Measurements from ENCODE around the gene RTL10. TPM values are rescaled to one million over a fixed set of nuclear protein-coding genes. Genes with fewer than 3 reads are reported as not detected.

Gene RTL10
- total and polyA plus RNA-seq, 2 donors (not counting 1 experiment from before 2014, with no cell fraction given) = 6.4 to 15.2 TPM

- Mint-ChIP-seq H3K4me3 (no peak overlapping the region), H3K4me1 (no peaks in the 10 kb centered on the region), H3K27ac (no peak overlapping the region), H3K9me3 (ENCODE audit: insufficient read depth) (no peaks in the 10 kb centered on the region), H3K27me3 (no peaks in the 10 kb centered on the region)
- no peak overlapping the region for H3K4me3 ChIP-seq (ENCODE audit: control extremely low read depth in 1 of 5, extremely low read depth in 1 of 5, insufficient read depth in 1 of 5, low read depth in 2 of 5, low read length in 4 of 5)
- no peaks in the 10 kb centered on the region for H3K27me3 ChIP-seq (replicated peaks in 1 of 4; ENCODE audit: control extremely low read depth in 1 of 4, control insufficient read depth in 3 of 4, insufficient read depth in 4 of 4, low read length in 3 of 4)
- no peak for TF ChIP-seq EZH2 (IDR thresholded peaks at IDR 0.05; ENCODE audit: borderline replicate concordance, insufficient read depth, low read depth, low read length, poor library complexity, severe bottlenecking)
- TF ChIP-seq, protein P1, sequence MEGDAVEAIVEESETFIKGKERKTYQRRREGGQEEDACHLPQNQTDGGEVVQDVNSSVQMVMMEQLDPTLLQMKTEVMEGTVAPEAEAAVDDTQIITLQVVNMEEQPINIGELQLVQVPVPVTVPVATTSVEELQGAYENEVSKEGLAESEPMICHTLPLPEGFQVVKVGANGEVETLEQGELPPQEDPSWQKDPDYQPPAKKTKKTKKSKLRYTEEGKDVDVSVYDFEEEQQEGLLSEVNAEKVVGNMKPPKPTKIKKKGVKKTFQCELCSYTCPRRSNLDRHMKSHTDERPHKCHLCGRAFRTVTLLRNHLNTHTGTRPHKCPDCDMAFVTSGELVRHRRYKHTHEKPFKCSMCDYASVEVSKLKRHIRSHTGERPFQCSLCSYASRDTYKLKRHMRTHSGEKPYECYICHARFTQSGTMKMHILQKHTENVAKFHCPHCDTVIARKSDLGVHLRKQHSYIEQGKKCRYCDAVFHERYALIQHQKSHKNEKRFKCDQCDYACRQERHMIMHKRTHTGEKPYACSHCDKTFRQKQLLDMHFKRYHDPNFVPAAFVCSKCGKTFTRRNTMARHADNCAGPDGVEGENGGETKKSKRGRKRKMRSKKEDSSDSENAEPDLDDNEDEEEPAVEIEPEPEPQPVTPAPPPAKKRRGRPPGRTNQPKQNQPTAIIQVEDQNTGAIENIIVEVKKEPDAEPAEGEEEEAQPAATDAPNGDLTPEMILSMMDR (IDR thresholded peaks at IDR 0.05) = no peak
- no peak for DNase-seq
- H3K4me1 ChIP-seq (ENCODE audit: control insufficient read depth in 2 of 2, insufficient read depth in 2 of 2, low read length in 2 of 2) = no peaks in the 10 kb centered on the region
- intact Hi-C loops (cut with micrococcal nuclease) = no loop called here
- H2AFZ ChIP-seq (ENCODE audit: insufficient read depth, low read depth, low read length, poor library complexity, severe bottlenecking) = no peak overlapping the region
- no peak overlapping the region for H3K4me2 ChIP-seq (replicated peaks; ENCODE audit: low read depth, low read length, poor library complexity, severe bottlenecking)
- ChIA-PET CTCF (no interaction called here), POLR2A (no interaction called here)
- no peak overlapping the region for H3K27ac ChIP-seq (ENCODE audit: low read length in 2 of 2)
- H4K20me1 ChIP-seq (ENCODE audit: control insufficient read depth, insufficient read depth, low read length, poor library complexity, severe bottlenecking) = no peaks in the 10 kb centered on the region
- H3K36me3 ChIP-seq (replicated peaks in 1 of 2; ENCODE audit: control extremely low read depth in 1 of 2, control insufficient read depth in 1 of 2, extremely low read depth in 1 of 2, insufficient read depth in 2 of 2, low read length in 1 of 2) = no peaks in the 10 kb centered on the region
- H3K9me3 ChIP-seq (ENCODE audit: control extremely low read depth in 1 of 3, control insufficient read depth in 2 of 3, insufficient read depth in 1 of 3, low read length in 2 of 3) = no peaks in the 10 kb centered on the region
- H3K79me2 ChIP-seq (ENCODE audit: control insufficient read depth, insufficient read depth, low read length) = peaks cover 3% of the 10 kb centered on the region
- no peak overlapping the region for H3K9ac ChIP-seq (ENCODE audit: low read length)
- WGBS (ENCODE audit: insufficient coverage) = 100% methylated on average over 3 of the region's 7 CpGs
- ATAC-seq (ENCODE audit: low read depth) = no peak
Observed at GRCh38 chr22:19867617-19868016, 12.9 kb upstream of the RTL10 start.

GRCh38 chr22:19866665-19867009 lies 12.0 kb upstream of the RTL10 start:
- WGBS (ENCODE audit: insufficient coverage) = no CpG with 5 or more reads among the region's 3 CpGs
- DNase-seq (no peak), ATAC-seq (ENCODE audit: low read depth) (no peak)
- peaks cover 2% of the 10 kb centered on the region for H3K79me2 ChIP-seq (ENCODE audit: control insufficient read depth, insufficient read depth, low read length)
- POLR2A ChIA-PET = no interaction called here
- no peaks in the 10 kb centered on the region for H3K36me3 ChIP-seq (replicated peaks in 1 of 2; ENCODE audit: control extremely low read depth in 1 of 2, control insufficient read depth in 1 of 2, extremely low read depth in 1 of 2, insufficient read depth in 2 of 2, low read length in 1 of 2)
- no peaks in the 10 kb centered on the region for H3K9me3 ChIP-seq (ENCODE audit: control extremely low read depth in 1 of 3, control insufficient read depth in 2 of 3, insufficient read depth in 1 of 3, low read length in 2 of 3)
- H3K27ac Mint-ChIP-seq = no peak overlapping the region
- no peaks in the 10 kb centered on the region for H3K27me3 Mint-ChIP-seq
- H3K4me1 Mint-ChIP-seq = no peaks in the 10 kb centered on the region
- H3K9me3 Mint-ChIP-seq (ENCODE audit: insufficient read depth) = no peaks in the 10 kb centered on the region
- H3K4me3 ChIP-seq (ENCODE audit: control extremely low read depth in 1 of 5, extremely low read depth in 1 of 5, insufficient read depth in 1 of 5, low read depth in 2 of 5, low read length in 4 of 5) = no peak overlapping the region
- no peak overlapping the region for H3K9ac ChIP-seq (ENCODE audit: low read length)
- H4K20me1 ChIP-seq (ENCODE audit: control insufficient read depth, insufficient read depth, low read length, poor library complexity, severe bottlenecking) = no peaks in the 10 kb centered on the region
- no peaks in the 10 kb centered on the region for H3K27me3 ChIP-seq (replicated peaks in 1 of 4; ENCODE audit: control extremely low read depth in 1 of 4, control insufficient read depth in 3 of 4, insufficient read depth in 4 of 4, low read length in 3 of 4)
- no peak overlapping the region for H3K27ac ChIP-seq (ENCODE audit: low read length in 2 of 2)
- no peaks in the 10 kb centered on the region for H3K4me1 ChIP-seq (ENCODE audit: control insufficient read depth in 2 of 2, insufficient read depth in 2 of 2, low read length in 2 of 2)
- no peak overlapping the region for H3K4me2 ChIP-seq (replicated peaks; ENCODE audit: low read depth, low read length, poor library complexity, severe bottlenecking)
- H3K4me3 Mint-ChIP-seq = no peak overlapping the region
- TF ChIP-seq, protein P1 (IDR thresholded peaks at IDR 0.05) = no peak
- no peak for TF ChIP-seq EZH2 (IDR thresholded peaks at IDR 0.05; ENCODE audit: borderline replicate concordance, insufficient read depth, low read depth, low read length, poor library complexity, severe bottlenecking)
- intact Hi-C loops (cut with micrococcal nuclease) = no loop called here
- CTCF ChIA-PET = interaction anchor here (0.6 to 0.8 kb wide), 2 partner anchors 11 to 134 kb away, joined by 3 read pairs; no protein-coding TSS in a partner anchor
- no peak overlapping the region for H2AFZ ChIP-seq (ENCODE audit: insufficient read depth, low read depth, low read length, poor library complexity, severe bottlenecking)

Data from B cell (primary cell).